Stimulated activated CD4-positive, alpha-beta T cell treated with anti-CD3 and anti-CD28 coated beads, Interleukin-12 subunit alpha, Interleukin-12 subunit beta, amount 100 ng/mL, for 24 hours (primary cell): ENCODE data around the gene CPPED1.

Source experiments
- DNase-seq, 2 experiments: peaks; one replicate each; pipeline ENCODE4 v3.0.0-alpha.2; 2020; ENCODE audit warnings: low read depth in 2 of 2

The CPPED1 gene

DNA sequence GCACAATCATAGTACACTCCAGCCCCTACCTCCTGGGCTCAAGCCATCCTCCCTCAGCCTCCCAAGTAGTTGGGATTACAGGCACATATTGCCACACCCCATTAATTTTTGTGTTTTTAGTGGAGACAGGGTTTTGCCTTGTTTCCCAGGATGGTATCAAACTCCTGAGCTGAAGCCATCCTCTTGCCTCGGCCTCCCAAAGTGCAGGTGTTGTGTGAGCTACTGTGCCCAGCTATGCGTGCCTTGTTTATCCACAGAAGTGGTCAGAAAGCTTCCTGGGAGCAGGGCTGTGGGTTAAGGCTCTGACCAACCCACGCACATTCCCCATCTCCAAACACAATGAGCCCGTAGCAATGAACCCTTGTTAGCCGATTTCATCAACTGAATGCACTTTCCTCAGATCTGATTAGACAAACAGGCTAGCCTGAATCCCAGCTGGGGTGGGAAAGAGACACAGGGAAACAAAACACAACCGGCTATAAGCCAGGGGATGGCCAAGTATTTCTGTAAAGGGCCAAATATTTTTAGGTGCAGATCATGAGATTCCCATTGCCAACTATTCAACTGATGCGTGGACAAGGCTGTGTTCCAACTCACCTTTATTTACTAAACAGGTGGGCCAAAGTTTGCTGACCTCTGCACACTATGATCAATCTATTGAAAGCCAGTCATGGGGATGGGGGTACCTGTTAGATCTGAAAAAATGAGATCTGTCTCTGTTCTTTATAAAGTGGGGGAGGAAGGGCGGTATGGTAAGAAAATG, 193.6 kb downstream of the CPPED1 start:
- DNase-seq = no peak
